ENCODE measurements around the gene FARP1.
"Not testable (repeated sequence)": the region's sequence is repeated elsewhere in the genome, so short reads cannot be mapped to it uniquely, and the experiment has no call there.

The FARP1 gene

GRCh38 chr13:98350746-98351330 lies 207.9 kb downstream of the FARP1 start:
- no peak for DNase-seq (ENCODE audit: low read depth in 2 of 2, low spot score in 1 of 2)

DNA sequence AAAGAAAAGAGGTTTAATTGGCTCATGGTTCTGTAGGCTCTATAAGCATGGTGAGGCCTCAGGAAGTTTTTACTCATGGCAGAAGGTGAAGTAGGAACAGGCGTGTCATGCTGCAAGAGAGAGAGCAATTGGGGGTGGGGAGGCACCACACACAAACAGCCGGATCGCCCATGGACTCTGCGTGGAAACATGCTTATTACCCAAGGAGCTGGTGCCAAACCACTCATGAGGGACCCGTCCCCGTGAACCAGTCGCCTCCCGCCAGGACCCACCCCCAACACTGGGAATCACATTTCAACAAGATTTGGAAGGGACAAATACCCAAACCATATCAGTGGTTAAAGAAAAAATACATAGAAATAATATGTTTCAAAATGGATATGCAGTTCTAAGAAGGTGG lies 208.7 kb downstream of the FARP1 start:
- no peak for DNase-seq (ENCODE audit: low read depth in 2 of 2, low spot score in 1 of 2)

GRCh38 chr13:98352226-98352625 lies 209.3 kb downstream of the FARP1 start:
- DNase-seq (ENCODE audit: low read depth in 2 of 2, low spot score in 1 of 2), result no peak

DNA sequence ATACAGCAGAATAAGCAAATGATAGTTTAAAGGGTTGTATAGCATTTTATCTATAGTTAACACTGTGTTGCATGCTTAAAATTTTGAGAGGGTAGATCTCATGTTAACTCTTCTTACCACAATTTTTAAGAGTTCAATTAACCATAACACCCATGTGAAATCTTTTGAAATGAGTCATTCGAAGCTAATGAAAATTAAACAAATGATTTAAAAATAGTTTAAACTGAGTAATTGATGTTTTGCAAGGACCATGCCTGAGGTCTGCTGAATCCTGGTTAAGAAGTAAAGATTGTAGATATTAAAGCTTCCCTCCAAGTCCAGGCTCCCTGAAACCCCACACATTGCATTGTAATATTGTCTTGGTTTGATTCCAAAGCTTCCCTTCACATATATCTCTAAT lies 210.9 kb downstream of the FARP1 start:
- DNase-seq (ENCODE audit: low read depth in 2 of 2, low spot score in 1 of 2), result no peak

GRCh38 chr13:98358937-98359336 lies 216.0 kb downstream of the FARP1 start:
- DNase-seq (ENCODE audit: low read depth in 2 of 2, low spot score in 1 of 2), result no peak

DNA sequence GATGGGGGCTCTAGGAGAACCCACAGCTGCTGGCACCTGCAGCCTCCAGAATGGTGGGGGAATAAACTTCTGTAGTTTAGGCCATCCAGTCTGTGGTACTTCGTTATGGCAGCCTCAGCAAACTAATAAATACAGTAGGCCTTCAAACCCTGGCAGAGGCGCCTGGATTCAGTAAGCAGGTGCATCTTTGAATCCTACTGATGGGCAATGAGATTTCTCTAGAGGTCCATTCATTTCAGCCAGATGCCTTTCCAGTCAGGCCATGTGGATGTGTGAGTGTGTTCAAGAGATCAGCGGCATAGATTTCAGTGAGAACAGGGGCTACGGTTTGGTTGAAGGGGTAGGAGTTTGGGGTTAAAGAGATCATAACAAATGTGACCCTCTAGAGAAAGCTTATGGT lies 217.7 kb downstream of the FARP1 start:
- DNase-seq (ENCODE audit: low read depth in 2 of 2, low spot score in 1 of 2), result no peak

DNA sequence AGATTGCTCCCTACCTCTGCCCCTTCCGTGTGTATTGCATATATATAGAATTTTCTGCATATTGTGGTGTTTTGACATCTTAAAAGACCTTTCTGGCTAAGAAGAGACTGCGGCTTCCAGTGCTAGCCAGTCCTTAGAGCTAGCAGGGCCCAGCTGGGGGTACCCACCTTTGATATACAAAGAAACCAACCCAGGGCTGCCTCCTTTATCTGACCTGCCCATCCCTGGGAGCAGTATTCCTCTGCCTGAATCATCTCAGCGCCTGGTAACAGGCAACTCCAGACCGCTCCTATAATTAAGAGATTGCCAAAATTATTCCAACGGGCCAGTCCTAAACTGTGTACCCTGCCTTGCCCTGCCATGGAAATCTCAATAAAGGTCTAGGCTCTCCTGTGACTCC lies 220.4 kb downstream of the FARP1 start:
- no peak for DNase-seq (ENCODE audit: low read depth in 2 of 2, low spot score in 1 of 2)

- DNase-seq (ENCODE audit: low read depth in 2 of 2, low spot score in 1 of 2), result no peak
Measured at GRCh38 chr13:98364179-98364578, 221.3 kb downstream of the FARP1 start.

DNA sequence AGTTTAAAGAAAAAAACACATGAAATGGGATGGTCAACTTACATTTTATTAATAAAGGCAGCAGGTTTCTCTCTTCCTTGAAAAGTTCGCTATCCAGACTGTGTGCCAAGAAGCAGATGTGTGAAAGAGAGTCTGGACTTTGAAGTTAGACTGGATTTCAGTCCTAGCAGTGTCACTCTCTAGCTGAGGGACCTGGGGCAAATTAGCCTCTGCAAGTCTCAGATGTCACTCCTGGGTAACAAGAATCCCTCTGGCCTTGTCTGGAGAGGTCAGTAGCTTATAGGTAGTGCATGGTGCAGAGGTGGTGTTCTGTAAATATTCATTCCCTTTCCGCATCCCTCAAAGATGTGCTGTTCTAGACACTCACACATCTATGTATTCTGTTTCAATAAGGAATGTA lies 221.8 kb downstream of the FARP1 start:
- no peak for DNase-seq (ENCODE audit: low read depth in 2 of 2, low spot score in 1 of 2)

GRCh38 chr13:98365302-98365701 lies 222.4 kb downstream of the FARP1 start:
- DNase-seq (ENCODE audit: low read depth in 2 of 2, low spot score in 1 of 2), result no peak

DNA sequence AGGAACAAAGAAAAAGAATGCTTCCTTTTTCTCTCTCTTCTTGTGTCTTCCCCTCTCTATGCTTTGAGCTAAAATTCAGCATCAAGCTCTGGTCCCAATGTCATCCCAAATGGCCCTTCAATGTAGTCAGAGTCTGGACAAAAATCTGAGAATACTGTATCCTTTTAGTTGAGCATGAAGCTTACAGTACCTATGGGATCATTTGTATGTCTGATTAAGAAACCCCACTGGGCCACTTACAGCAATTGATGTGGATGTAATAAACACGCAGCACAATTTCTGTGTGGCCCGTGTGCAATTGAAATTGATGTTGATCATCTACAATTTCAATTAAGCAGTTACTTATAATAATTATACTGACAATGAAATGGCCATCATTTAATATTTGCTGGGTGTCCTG lies 223.1 kb downstream of the FARP1 start:
- DNase-seq (ENCODE audit: low read depth in 2 of 2, low spot score in 1 of 2), result no peak

GRCh38 chr13:98366443-98366842 lies 223.5 kb downstream of the FARP1 start:
- DNase-seq (ENCODE audit: low read depth in 2 of 2, low spot score in 1 of 2), result no peak

GRCh38 chr13:98366959-98367358 lies 224.1 kb downstream of the FARP1 start:
- no peak for DNase-seq (ENCODE audit: low read depth in 2 of 2, low spot score in 1 of 2)

GRCh38 chr13:98368019-98368418 lies 225.1 kb downstream of the FARP1 start:
- no peak for DNase-seq (ENCODE audit: low read depth in 2 of 2, low spot score in 1 of 2)

DNA sequence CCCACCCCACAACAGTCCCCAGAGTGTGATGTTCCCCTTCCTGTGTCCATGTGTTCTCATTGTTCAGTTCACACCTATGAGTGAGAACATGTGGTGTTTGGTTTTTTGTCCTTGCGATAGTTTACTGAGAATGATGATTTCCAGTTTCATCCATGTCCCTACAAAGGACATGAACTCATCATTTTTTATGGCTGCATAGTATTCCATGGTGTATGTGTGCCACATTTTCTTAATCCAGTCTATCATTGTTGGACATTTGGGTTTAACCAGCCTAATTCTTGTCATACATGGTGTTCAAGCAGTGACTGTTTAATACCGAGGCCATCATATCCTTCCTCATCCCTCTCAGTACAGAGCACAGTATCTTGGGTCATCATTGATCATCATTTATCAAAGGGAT lies 226.6 kb downstream of the FARP1 start:
- not testable (repeated sequence) for DNase-seq (ENCODE audit: low read depth in 2 of 2, low spot score in 1 of 2)

DNA sequence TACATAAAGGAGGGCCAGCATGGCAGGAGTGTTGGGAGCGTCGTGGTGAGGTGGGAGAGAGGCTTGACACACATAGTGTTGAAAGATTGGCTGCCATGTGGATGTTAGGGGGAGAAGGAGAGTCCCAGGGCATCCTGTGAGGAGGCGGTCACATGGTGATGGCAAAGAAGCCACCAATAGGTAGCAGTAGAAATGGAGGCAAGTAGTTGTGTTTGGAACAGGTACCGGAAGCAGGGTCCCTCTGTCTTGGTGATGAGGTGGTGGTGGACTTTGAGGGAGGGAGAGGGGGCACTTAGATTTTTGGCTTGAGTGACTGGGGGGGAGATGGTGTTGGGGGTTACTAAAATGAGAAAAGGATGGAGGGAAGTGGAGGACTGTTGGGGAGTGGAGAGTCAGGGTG lies 227.4 kb downstream of the FARP1 start:
- no peak for DNase-seq (ENCODE audit: low read depth in 2 of 2, low spot score in 1 of 2)

GRCh38 chr13:98370806-98371515 lies 228.1 kb downstream of the FARP1 start:
- DNase-seq (ENCODE audit: low read depth in 2 of 2, low spot score in 1 of 2), result no peak

- no peak for DNase-seq (ENCODE audit: low read depth in 2 of 2, low spot score in 1 of 2)
Measured at GRCh38 chr13:98371516-98372023, 228.7 kb downstream of the FARP1 start.

- no peak for DNase-seq (ENCODE audit: low read depth in 2 of 2, low spot score in 1 of 2)
Measured at GRCh38 chr13:98372876-98373275, 230.0 kb downstream of the FARP1 start.

DNA sequence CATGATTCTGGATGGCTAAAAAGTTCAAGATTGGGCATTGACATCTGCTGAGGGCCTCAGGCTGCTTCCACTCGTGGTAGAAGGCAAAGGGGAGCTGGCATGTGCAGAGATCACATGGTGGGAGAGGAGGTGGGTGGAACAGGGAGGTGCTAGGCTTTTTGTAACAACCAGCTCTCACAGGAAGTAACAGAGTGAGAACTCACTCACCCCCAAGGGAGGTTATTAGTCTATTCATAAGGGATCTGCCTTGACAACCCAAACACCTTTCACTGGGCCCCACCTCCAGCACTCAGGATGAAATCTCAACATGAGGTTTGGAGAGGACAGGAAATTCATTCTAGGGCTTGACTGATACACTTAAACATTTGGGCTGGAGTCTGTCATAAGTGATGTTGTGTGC lies 231.9 kb downstream of the FARP1 start:
- DNase-seq (ENCODE audit: low read depth in 2 of 2, low spot score in 1 of 2), result no peak

DNA sequence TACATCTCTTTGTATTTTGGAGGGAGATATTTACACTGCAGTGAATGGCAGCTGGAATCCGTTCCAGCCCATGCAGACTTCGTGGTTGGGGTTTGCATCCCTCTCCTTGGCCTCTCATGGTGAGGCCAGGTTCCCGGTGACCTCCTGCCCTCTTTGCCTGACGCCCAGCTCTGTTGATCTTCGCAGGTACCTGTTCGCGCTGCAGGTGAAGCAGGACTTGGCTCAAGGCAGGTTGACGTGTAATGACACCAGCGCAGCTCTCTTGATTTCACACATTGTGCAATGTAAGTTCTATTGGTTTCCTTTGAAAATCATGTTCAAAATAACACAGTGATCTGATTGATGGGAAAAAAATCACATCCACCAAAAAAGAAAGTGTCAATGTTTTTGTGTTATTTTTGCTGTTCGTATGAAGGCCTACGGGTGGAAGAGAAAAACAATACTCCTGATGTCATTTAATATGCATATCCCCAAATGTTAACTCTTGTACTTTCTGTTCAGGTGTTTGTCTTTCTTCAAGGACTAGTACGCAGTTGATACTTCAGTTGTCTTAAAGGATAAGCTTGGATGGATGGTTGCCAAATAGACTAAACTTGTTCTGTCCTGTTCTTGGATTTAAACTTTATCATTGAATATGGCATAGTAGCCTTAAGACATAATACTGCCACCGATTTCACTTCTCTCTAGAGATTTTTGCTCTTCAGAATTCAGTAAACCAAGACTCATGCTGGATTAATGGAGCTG lies 234.9 kb downstream of the FARP1 start:
- DNase-seq (ENCODE audit: low read depth in 2 of 2, low spot score in 1 of 2), result no peak

DNA sequence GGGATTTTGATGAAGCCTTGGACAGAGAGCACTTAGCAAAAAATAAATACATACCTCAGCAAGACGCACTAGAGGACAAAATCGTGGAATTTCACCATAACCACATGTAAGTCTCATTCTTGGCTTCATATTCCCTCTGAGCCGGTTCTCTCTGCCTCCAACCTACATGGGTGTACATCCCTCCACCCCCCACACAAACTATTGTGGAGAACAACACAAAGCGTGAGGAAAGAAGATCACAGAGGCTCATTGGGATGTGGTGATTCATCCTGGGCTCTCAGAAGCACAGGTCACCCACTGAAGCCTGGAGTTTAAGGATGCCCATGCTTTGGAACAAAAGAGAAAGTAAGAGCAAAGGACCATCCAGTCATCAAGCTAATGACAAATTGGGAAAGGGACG lies 241.8 kb downstream of the FARP1 start:
- no peak for DNase-seq (ENCODE audit: low read depth in 2 of 2, low spot score in 1 of 2)

Measured in stimulated activated CD8-positive, alpha-beta memory T cell treated with anti-CD3 and anti-CD28 coated beads, Interleukin-4, amount 100 ng/mL, for 4 hours (primary cell).